Measurements from ENCODE around the gene JAZF1. TPM values are rescaled to one million over a fixed set of nuclear protein-coding genes. Genes with fewer than 3 reads are reported as not detected.

JAZF1 gene
- total RNA-seq, 1 donor from 2014 or later: 0.96 TPM

DNA sequence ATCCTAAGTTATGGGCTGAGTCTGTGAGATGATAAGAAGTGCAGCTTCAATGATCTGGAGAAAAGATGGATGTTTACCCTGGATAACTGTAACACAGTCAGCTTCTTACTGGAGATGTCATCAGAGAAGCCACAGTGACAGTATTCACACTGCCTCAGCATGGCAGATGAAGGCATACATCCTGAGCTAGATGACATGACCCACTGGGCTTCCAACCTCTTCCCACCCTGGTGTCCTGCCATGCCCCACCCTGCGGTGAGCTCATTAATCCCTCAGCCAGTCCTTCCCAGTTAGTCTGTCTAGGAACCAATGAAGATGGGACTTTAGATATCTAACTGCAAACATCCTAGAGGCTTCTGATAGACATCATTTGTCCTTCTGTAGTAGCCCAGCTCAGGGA, 226.8 kb downstream of the JAZF1 start:
- no peaks in the 10 kb centered on the region for H3K27me3 ChIP-seq (ENCODE audit: control insufficient read depth, insufficient read depth, low read length)
- H3K4me3 ChIP-seq (ENCODE audit: low read depth, low read length): no peak overlapping the region
- TF ChIP-seq, protein P1, sequence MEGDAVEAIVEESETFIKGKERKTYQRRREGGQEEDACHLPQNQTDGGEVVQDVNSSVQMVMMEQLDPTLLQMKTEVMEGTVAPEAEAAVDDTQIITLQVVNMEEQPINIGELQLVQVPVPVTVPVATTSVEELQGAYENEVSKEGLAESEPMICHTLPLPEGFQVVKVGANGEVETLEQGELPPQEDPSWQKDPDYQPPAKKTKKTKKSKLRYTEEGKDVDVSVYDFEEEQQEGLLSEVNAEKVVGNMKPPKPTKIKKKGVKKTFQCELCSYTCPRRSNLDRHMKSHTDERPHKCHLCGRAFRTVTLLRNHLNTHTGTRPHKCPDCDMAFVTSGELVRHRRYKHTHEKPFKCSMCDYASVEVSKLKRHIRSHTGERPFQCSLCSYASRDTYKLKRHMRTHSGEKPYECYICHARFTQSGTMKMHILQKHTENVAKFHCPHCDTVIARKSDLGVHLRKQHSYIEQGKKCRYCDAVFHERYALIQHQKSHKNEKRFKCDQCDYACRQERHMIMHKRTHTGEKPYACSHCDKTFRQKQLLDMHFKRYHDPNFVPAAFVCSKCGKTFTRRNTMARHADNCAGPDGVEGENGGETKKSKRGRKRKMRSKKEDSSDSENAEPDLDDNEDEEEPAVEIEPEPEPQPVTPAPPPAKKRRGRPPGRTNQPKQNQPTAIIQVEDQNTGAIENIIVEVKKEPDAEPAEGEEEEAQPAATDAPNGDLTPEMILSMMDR (IDR thresholded peaks at IDR 0.05; ENCODE audit: insufficient read depth, low read length, poor library complexity, severe bottlenecking): no peak

DNA sequence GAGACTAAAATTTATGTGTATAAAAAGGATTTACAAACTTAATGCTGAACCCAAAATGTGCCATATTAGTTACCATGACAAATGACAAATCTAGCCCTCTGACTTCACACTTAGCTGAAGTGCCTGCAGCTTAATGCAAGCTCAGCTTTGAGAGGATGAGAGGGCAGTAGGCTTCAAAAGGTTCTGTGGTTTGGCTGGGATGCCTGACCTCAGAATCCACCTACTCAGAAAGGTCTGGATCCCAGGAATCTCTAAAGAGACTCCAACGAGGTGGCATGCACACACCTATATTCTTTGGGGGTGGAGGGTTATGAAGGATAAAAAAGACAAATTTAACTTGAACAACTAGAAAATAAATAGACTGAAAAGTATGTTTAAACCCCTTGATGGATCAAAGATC, 227.2 kb downstream of the JAZF1 start:
- no peak for DNase-seq (ENCODE audit: low read depth)
- H3K4me3 ChIP-seq (ENCODE audit: low read depth, low read length): no peak overlapping the region
- TF ChIP-seq, protein P1 (IDR thresholded peaks at IDR 0.05; ENCODE audit: insufficient read depth, low read length, poor library complexity, severe bottlenecking): no peak
- no peaks in the 10 kb centered on the region for H3K36me3 ChIP-seq (ENCODE audit: control insufficient read depth, insufficient read depth, low read length)
- H3K27me3 ChIP-seq (ENCODE audit: control insufficient read depth, insufficient read depth, low read length): no peaks in the 10 kb centered on the region

More for the DNA sequence above, 226.8 kb downstream of the JAZF1 start:
- no peak for DNase-seq (ENCODE audit: low read depth)
- no peaks in the 10 kb centered on the region for H3K36me3 ChIP-seq (ENCODE audit: control insufficient read depth, insufficient read depth, low read length)

DNA sequence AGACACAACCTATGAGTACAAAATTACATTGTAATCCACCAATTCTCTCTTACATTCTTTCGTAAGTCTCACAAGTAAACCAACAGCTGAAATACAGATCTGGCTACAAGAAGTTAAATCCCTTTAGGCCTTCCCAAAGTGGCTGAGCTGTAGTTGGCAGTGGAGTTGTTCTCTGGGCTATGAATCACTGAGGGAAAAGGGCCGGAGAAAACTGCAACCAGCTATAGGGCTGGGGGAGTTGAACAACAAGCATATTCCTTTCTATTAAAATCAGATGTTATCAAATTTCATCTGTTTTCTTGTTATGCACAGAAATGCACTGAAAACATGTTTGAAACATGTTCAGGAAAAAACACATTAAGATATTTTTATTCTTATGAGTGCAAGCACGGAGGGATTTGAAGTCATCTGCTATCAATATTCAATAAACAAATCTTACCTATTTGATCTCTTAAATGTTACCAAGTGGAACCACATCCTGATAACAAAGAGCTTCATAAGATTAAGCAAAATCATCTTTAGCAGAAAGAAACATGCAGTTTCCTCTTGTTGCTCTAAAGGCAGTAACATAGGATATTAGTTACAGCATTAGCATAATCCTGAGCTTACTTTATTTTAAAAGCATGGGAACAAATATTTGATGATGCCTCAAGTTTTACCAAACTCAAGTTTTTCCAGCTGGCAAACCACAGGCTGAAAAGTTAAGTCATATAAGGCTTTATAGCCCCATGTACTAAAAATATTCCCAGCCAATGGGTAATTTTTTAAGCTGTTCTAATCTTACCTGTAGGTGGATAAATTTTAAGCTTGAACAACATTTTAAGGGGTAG, 227.9 kb downstream of the JAZF1 start:
- no peak for DNase-seq (ENCODE audit: low read depth)
- TF ChIP-seq, protein P1 (IDR thresholded peaks at IDR 0.05; ENCODE audit: insufficient read depth, low read length, poor library complexity, severe bottlenecking): no peak
- no peaks in the 10 kb centered on the region for H3K36me3 ChIP-seq (ENCODE audit: control insufficient read depth, insufficient read depth, low read length)
- no peaks in the 10 kb centered on the region for H3K27me3 ChIP-seq (ENCODE audit: control insufficient read depth, insufficient read depth, low read length)
- H3K4me3 ChIP-seq (ENCODE audit: low read depth, low read length): no peak overlapping the region

DNA sequence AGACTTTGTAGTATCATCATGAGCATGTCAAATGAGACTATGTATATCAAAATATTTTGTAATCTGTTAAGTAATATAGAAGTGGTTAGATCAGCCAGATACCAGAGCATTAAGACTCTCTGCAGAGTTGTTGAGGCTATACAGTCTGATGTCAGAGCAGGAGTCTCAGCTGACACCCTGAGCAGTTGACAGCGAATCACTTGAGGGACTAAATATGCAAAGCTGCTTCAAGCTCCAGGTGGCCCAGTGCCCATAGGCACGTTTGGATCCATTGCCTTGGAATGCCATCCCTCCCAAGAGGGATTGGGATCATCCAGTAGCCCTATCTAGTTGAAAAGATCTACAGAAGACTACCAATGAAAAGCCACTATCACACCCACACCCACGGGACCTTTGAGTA, 230.5 kb downstream of the JAZF1 start:
- no peak overlapping the region for H3K4me3 ChIP-seq (ENCODE audit: low read depth, low read length)
- DNase-seq (ENCODE audit: low read depth): no peak
- TF ChIP-seq, protein P1 (IDR thresholded peaks at IDR 0.05; ENCODE audit: insufficient read depth, low read length, poor library complexity, severe bottlenecking): no peak
- no peaks in the 10 kb centered on the region for H3K36me3 ChIP-seq (ENCODE audit: control insufficient read depth, insufficient read depth, low read length)
- no peaks in the 10 kb centered on the region for H3K27me3 ChIP-seq (ENCODE audit: control insufficient read depth, insufficient read depth, low read length)

DNA sequence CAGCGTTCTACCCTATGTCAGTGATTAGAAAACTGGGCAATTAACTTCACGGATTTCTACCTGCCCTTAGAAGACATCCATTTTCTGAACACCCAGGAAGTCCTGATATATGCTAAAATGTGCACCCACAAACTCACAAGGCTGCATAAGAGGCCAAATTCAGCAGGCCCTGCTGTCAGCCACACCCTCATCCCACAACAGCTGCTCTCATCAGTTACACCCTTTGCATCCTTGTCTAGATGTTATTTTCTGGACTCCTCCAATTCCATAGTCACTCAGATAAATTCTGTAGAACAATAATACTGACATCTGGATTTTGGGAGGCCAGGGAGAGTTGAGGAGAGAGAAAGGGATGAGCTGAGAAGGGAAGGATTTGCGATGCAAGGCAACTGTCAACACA, 231.7 kb downstream of the JAZF1 start:
- H3K27me3 ChIP-seq (ENCODE audit: control insufficient read depth, insufficient read depth, low read length): no peaks in the 10 kb centered on the region
- DNase-seq (ENCODE audit: low read depth): no peak
- TF ChIP-seq, protein P1 (IDR thresholded peaks at IDR 0.05; ENCODE audit: insufficient read depth, low read length, poor library complexity, severe bottlenecking): no peak
- H3K36me3 ChIP-seq (ENCODE audit: control insufficient read depth, insufficient read depth, low read length): no peaks in the 10 kb centered on the region
- H3K4me3 ChIP-seq (ENCODE audit: low read depth, low read length): no peak overlapping the region
